IMR-90 (cell line): ENCODE results near the gene GPT2. TPM values are rescaled to one million over a fixed set of nuclear protein-coding genes. Genes with fewer than 3 reads are reported as not detected.

Experiments used
- ATAC-seq: fragments of 200-7000 bp; cut with Tn5 transposase; 2 replicates; pipeline ENCODE4 v1.9.1; 2020; ENCODE audit warnings: low read depth, mild to moderate bottlenecking, moderate library complexity
- BruUV-seq: library from RNA; stranded (reverse); fragments of 400-500 nt; replicated peaks from 2 replicates; lab custom pipeline; 2021; lab: Mats Ljungman, UMichigan
- CTCF ChIA-PET: fragments of 300-600 bp; formaldehyde crosslinking; extraction: SDS; loops from one replicate; lab custom pipeline; 2021; ENCODE audit warnings: antibody characterized with exemption; lab: Yijun Ruan, JAX
- POLR2A ChIA-PET: fragments of 300-600 bp; sonication (Branson Sonifier 250); formaldehyde crosslinking; loops from one replicate; lab custom pipeline; 2022; ENCODE audit warnings: antibody characterized with exemption; ENCODE audit not compliant: unreplicated experiment; lab: Charles Lee
- DNase-seq: peaks from one replicate; pipeline ENCODE4 v3.0.0; 2013
- H2AFZ ChIP-seq: replicated peaks from 2 replicates; pipeline ENCODE3; 2013; ENCODE audit warnings: low read length, mild to moderate bottlenecking; ENCODE audit not compliant: poor library complexity
- H2AK5ac ChIP-seq: 2 replicates; pipeline ENCODE4 v1.6.1; 2013; ENCODE audit warnings: low read depth, low read length, inconsistent platforms
- H2AK9ac ChIP-seq: replicated peaks from 2 replicates; pipeline ENCODE3; 2013; ENCODE audit warnings: mild to moderate bottlenecking, low read depth, low read length, moderate library complexity; ENCODE audit not compliant: poor library complexity
- H2BK120ac ChIP-seq: 2 replicates; pipeline ENCODE4 v1.6.1; 2013; ENCODE audit warnings: low read depth, low read length, inconsistent platforms
- H2BK15ac ChIP-seq: 3 replicates; pipeline ENCODE4 v1.6.1; 2013; ENCODE audit warnings: low read depth, low read length, inconsistent platforms
- H2BK20ac ChIP-seq: 2 replicates; pipeline ENCODE4 v1.6.1; 2013; ENCODE audit warnings: low read depth, mild to moderate bottlenecking, inconsistent platforms, low read length, moderate library complexity
- H2BK5ac ChIP-seq: 2 replicates; pipeline ENCODE4 v1.6.1; 2013; ENCODE audit warnings: mild to moderate bottlenecking, low read depth, low read length, inconsistent platforms; ENCODE audit not compliant: poor library complexity, severe bottlenecking
- H3K14ac ChIP-seq: replicated peaks from 2 replicates; pipeline ENCODE4 v1.6.1; 2013; ENCODE audit warnings: low read depth, low read length, inconsistent platforms
- H3K18ac ChIP-seq: 2 replicates; pipeline ENCODE4 v1.6.1; 2013; ENCODE audit warnings: low read depth, low read length, control low read depth
- H3K23ac ChIP-seq: 2 replicates; pipeline ENCODE4 v1.6.1; 2013; ENCODE audit warnings: low read depth, low read length, inconsistent platforms
- H3K27ac ChIP-seq: 2 replicates; pipeline ENCODE4 v1.5.1; 2013; ENCODE audit warnings: mild to moderate bottlenecking, control low read depth, low read length; ENCODE audit not compliant: insufficient read depth
- H3K27me3 ChIP-seq: 2 replicates; pipeline ENCODE4 v1.6.1; 2013; ENCODE audit warnings: low read length; ENCODE audit not compliant: control insufficient read depth, insufficient read depth
- H3K36me3 ChIP-seq: 2 replicates; pipeline ENCODE4 v1.6.1; 2013; ENCODE audit warnings: low read length, mixed read lengths; ENCODE audit not compliant: control insufficient read depth, insufficient read depth
- H3K4ac ChIP-seq: 2 replicates; pipeline ENCODE4 v1.6.1; 2013; ENCODE audit warnings: low read depth, low read length, inconsistent platforms
- H3K4me1 ChIP-seq: 2 replicates; pipeline ENCODE4 v1.6.1; 2013; ENCODE audit warnings: low read length, mixed read lengths; ENCODE audit not compliant: control insufficient read depth, insufficient read depth
- H3K4me2 ChIP-seq: 2 replicates; pipeline ENCODE4 v1.6.1; 2013; ENCODE audit warnings: low read depth, mild to moderate bottlenecking, control low read depth, low read length, moderate library complexity
- H3K4me3 ChIP-seq: 2 replicates; pipeline ENCODE4 v1.5.1; 2013; ENCODE audit warnings: low read depth, mild to moderate bottlenecking, control low read depth, low read length, moderate library complexity; ENCODE audit not compliant: insufficient read depth
- H3K56ac ChIP-seq: 2 replicates; pipeline ENCODE4 v1.6.1; 2013; ENCODE audit warnings: low read length, inconsistent platforms; ENCODE audit not compliant: insufficient read depth; ENCODE audit errors: extremely low read depth
- H3K79me1 ChIP-seq, 2 experiments: 2 replicates each; pipeline ENCODE4 v1.6.1; 2013; ENCODE audit warnings: low read length in 2 of 2, inconsistent platforms in 1 of 2, low read depth in 1 of 2
- H3K9ac ChIP-seq: 2 replicates; pipeline ENCODE4 v1.6.1; 2013; ENCODE audit warnings: low read depth, low read length, control low read depth
- H3K9me1 ChIP-seq: 2 replicates; pipeline ENCODE4 v1.6.1; 2013; ENCODE audit warnings: low read length, inconsistent platforms; ENCODE audit not compliant: insufficient read depth
- H3K9me3 ChIP-seq: 2 replicates; pipeline ENCODE4 v1.6.1; 2013; ENCODE audit warnings: low read length; ENCODE audit not compliant: control insufficient read depth, insufficient read depth
- H4K20me1 ChIP-seq: 2 replicates; pipeline ENCODE4 v1.6.1; 2013; ENCODE audit warnings: low read length, inconsistent platforms; ENCODE audit not compliant: insufficient read depth
- H4K5ac ChIP-seq: 2 replicates; pipeline ENCODE4 v1.6.1; 2013; ENCODE audit warnings: mild to moderate bottlenecking, low read depth, low read length, control low read depth
- H4K8ac ChIP-seq, 2 experiments: 2 replicates each; pipeline ENCODE4 v1.6.1; 2013; ENCODE audit warnings: low read depth in 2 of 2, low read length in 2 of 2, control low read depth in 1 of 2, inconsistent platforms in 1 of 2
- H4K91ac ChIP-seq: 2 replicates; pipeline ENCODE4 v1.6.1; 2013; ENCODE audit warnings: low read depth, low read length, inconsistent platforms; ENCODE audit not compliant: insufficient read depth
- BHLHE40 ChIP-seq: fragments of 150-350 bp; IDR thresholded peaks from 2 replicates; pipeline ENCODE4 v1.6.1; 2016; ENCODE audit warnings: mild to moderate bottlenecking, low read depth, low read length
- CEBPB ChIP-seq: IDR thresholded peaks from 2 replicates; pipeline ENCODE4 v1.6.1; 2012; ENCODE audit warnings: low read depth, low read length, improper control_type of control experiment
- CHD1 ChIP-seq: IDR thresholded peaks from 2 replicates; pipeline ENCODE4 v1.6.1; 2012; ENCODE audit warnings: low read depth, low read length, improper control_type of control experiment
- FOS ChIP-seq: fragments of 150-350 bp; IDR thresholded peaks from 2 replicates; pipeline ENCODE4 v1.6.1; 2016; ENCODE audit warnings: low read depth, low read length
- MAFK ChIP-seq: IDR thresholded peaks from 2 replicates; pipeline ENCODE4 v1.6.1; 2012; ENCODE audit warnings: low read depth, low read length, improper control_type of control experiment
- MAZ ChIP-seq: IDR thresholded peaks from 2 replicates; pipeline ENCODE4 v1.6.1; 2012; ENCODE audit warnings: low read depth, mild to moderate bottlenecking, low read length, improper control_type of control experiment, moderate library complexity, borderline replicate concordance
- MXI1 ChIP-seq: IDR thresholded peaks from 2 replicates; pipeline ENCODE4 v1.6.1; 2012; ENCODE audit warnings: low read depth, mild to moderate bottlenecking, low read length, moderate library complexity, borderline replicate concordance
- NFE2L2 ChIP-seq: fragments of 150-350 bp; IDR thresholded peaks from 2 replicates; pipeline ENCODE4 v1.6.1; 2016; ENCODE audit warnings: low read depth, mild to moderate bottlenecking, low read length
- POLR2A ChIP-seq: IDR thresholded peaks from 2 replicates; pipeline ENCODE4 v1.6.1; 2012; ENCODE audit warnings: mild to moderate bottlenecking, low read depth, low read length
- RAD21 ChIP-seq: IDR thresholded peaks from 2 replicates; pipeline ENCODE4 v1.6.1; 2012; ENCODE audit warnings: low read length, improper control_type of control experiment
- RCOR1 ChIP-seq: IDR thresholded peaks from 2 replicates; pipeline ENCODE4 v1.6.1; 2012; ENCODE audit warnings: mild to moderate bottlenecking, low read length, improper control_type of control experiment; ENCODE audit not compliant: insufficient replicate concordance
- RFX5 ChIP-seq: IDR thresholded peaks from 2 replicates; pipeline ENCODE4 v1.8.0; 2012; ENCODE audit warnings: low read depth, mild to moderate bottlenecking, low read length, moderate library complexity
- SMC3 ChIP-seq: fragments of 150-350 bp; IDR thresholded peaks from 2 replicates; pipeline ENCODE4 v1.6.1; 2016; ENCODE audit warnings: low read depth, mild to moderate bottlenecking, antibody characterized with exemption, low read length, moderate library complexity
- WGBS, 2 experiments: methylation state at CpG; one replicate each; pipeline versions ENCODE4 v1.1.5 to v1.1.7; 2013; ENCODE audit warnings: missing lambda C conversion rate in 2 of 2; ENCODE audit not compliant: insufficient read length in 1 of 2; ENCODE audit errors: extremely low coverage in 2 of 2; 5-methylcytosine and 5-hydroxymethylcytosine counted together
- dilution Hi-C: fragments of 300-500 bp; cut with HindIII; formaldehyde crosslinking; loops from one replicate; pipeline ENCODE4 v1.14.3; 2018; ENCODE audit warnings: low sequenced_read_pairs; ENCODE audit not compliant: unreplicated experiment
- in situ Hi-C: fragments of 300-500 bp; cut with MboI; formaldehyde crosslinking; loops from 3 replicates; pipeline ENCODE4 v1.14.3; 2019; ENCODE audit warnings: low sequenced_read_pairs, inconsistent platforms, mixed read lengths
- intact Hi-C: fragments of 100-400 bp; cut with micrococcal nuclease; formaldehyde crosslinking; loops from 2 replicates; pipeline ENCODE4 v1.10.0; 2022
- polyA plus RNA-seq, 3 experiments: library from polyadenylated mRNA; depleted of rRNA; stranded (reverse); fragments of >200 nt; gene quantifications; 2 replicates each; pipeline ENCODE4 v1.2.3, GENCODE V29; 2012; ENCODE audit warnings: low replicate concordance in 1 of 3
- total RNA-seq: library from RNA; depleted of rRNA; stranded (reverse); fragments of >200 nt; gene quantifications from 2 replicates; pipeline ENCODE4 v1.2.3, GENCODE V29; 2012
- TF ChIP-seq, protein P1 (sequence below): conservative IDR thresholded peaks from 2 replicates; pipeline ENCODE4 v1.5.1; 2012; ENCODE audit warnings: mild to moderate bottlenecking, low read depth, low read length, improper control_type of control experiment
- TF ChIP-seq, protein P2 (sequence below): fragments of 150-350 bp; IDR thresholded peaks from 2 replicates; pipeline ENCODE4 v1.6.1; 2017; ENCODE audit warnings: mild to moderate bottlenecking, antibody characterized with exemption, low read length, low read depth
- TF ChIP-seq, protein P3 (sequence below): fragments of 150-350 bp; IDR thresholded peaks from 2 replicates; pipeline ENCODE4 v1.6.1; 2016; ENCODE audit warnings: low read depth, mild to moderate bottlenecking, low read length, moderate library complexity, borderline replicate concordance

The GPT2 gene
- total and polyA plus RNA-seq, 2 of the 4 experiments (the other 2 are of a cell fraction): 26.4 to 31.5 TPM

DNA sequence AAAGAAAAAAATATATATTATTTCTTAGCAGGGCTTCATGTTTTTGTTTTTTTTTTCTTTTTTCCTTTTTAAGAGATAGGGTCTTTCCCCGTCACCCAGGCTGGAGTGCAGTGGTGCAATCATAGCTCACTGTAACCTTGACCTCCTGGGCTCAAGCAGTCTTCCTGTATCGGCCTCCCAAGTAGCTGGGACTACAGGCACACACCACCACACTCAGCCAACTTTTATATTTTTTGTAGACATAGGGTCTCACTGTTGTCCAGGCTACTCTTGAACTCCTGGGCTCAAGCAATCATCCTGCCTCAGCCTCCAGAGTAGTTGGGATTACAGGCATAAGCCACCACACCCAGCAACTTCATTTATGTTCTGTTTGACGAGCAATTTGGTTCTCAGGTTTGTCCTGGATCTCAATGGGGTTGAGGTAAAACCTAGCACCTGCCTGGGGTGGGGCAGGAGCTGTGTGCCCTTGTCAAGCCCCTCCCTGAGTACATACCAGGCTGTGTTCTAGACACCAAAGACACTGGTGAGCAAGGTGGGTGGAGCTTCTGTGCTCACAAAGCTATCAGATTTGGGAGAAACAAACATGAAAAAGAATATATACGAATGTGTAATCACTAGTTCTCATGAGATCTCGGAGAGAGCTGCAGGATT is 19.2 kb downstream of the GPT2 start:
- TF ChIP-seq BHLHE40 (no peak), FOS (no peak), POLR2A (no peak), NFE2L2 (no peak), CEBPB (no peak), RCOR1 (no peak), RAD21 (no peak), MAZ (no peak), MAFK (no peak), MXI1 (no peak), RFX5 (no peak), CHD1 (no peak), SMC3 (no peak)
- TF ChIP-seq, protein P1, sequence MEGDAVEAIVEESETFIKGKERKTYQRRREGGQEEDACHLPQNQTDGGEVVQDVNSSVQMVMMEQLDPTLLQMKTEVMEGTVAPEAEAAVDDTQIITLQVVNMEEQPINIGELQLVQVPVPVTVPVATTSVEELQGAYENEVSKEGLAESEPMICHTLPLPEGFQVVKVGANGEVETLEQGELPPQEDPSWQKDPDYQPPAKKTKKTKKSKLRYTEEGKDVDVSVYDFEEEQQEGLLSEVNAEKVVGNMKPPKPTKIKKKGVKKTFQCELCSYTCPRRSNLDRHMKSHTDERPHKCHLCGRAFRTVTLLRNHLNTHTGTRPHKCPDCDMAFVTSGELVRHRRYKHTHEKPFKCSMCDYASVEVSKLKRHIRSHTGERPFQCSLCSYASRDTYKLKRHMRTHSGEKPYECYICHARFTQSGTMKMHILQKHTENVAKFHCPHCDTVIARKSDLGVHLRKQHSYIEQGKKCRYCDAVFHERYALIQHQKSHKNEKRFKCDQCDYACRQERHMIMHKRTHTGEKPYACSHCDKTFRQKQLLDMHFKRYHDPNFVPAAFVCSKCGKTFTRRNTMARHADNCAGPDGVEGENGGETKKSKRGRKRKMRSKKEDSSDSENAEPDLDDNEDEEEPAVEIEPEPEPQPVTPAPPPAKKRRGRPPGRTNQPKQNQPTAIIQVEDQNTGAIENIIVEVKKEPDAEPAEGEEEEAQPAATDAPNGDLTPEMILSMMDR: no peak
- TF ChIP-seq, protein P2, sequence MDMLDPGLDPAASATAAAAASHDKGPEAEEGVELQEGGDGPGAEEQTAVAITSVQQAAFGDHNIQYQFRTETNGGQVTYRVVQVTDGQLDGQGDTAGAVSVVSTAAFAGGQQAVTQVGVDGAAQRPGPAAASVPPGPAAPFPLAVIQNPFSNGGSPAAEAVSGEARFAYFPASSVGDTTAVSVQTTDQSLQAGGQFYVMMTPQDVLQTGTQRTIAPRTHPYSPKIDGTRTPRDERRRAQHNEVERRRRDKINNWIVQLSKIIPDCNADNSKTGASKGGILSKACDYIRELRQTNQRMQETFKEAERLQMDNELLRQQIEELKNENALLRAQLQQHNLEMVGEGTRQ: no peak
- TF ChIP-seq, protein P3, sequence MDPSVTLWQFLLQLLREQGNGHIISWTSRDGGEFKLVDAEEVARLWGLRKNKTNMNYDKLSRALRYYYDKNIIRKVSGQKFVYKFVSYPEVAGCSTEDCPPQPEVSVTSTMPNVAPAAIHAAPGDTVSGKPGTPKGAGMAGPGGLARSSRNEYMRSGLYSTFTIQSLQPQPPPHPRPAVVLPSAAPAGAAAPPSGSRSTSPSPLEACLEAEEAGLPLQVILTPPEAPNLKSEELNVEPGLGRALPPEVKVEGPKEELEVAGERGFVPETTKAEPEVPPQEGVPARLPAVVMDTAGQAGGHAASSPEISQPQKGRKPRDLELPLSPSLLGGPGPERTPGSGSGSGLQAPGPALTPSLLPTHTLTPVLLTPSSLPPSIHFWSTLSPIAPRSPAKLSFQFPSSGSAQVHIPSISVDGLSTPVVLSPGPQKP: no peak
- CTCF ChIA-PET: no interaction called here

More for the DNA sequence above, 19.2 kb downstream of the GPT2 start:
- no peak overlapping the region for H3K23ac ChIP-seq
- no peak overlapping the region for H2AK5ac ChIP-seq
- H2AK9ac ChIP-seq: no peak overlapping the region
- H2BK15ac ChIP-seq: no peak overlapping the region
- ATAC-seq (no peak), DNase-seq (no peak)
- peaks cover 10 to 11% of the 10 kb centered on the region in 2 experiments; a peak in 2 of 4 replicates for H3K79me1 ChIP-seq
- no peaks in the 10 kb centered on the region for H3K27me3 ChIP-seq
- H3K56ac ChIP-seq: no peak overlapping the region
- H3K9me1 ChIP-seq: peaks cover 4% of the 10 kb centered on the region; the same call in 1 of the 2 replicates
- no peak overlapping the region for H2BK5ac ChIP-seq
- peaks cover 3% of the 10 kb centered on the region for H3K4me1 ChIP-seq
- no peak overlapping the region for H3K9ac ChIP-seq
- no peak overlapping the region for H3K14ac ChIP-seq
- no peak overlapping the region for H4K5ac ChIP-seq
- dilution Hi-C loops (no loop called here), intact Hi-C loops (no loop called here), in situ Hi-C loops (no loop called here)
- H2BK20ac ChIP-seq: no peak overlapping the region
- H3K4ac ChIP-seq: no peak overlapping the region
- no peak overlapping the region for H4K8ac ChIP-seq
- H2BK120ac ChIP-seq: no peak overlapping the region
- no peak overlapping the region for H4K91ac ChIP-seq
- H3K36me3 ChIP-seq: peaks cover 56% of the 10 kb centered on the region
- no peak overlapping the region for H2AFZ ChIP-seq
- 90% methylated on average over 2 of the region's 5 CpGs; no CpG with 5 or more reads in 1 of the 2 experiments for WGBS, 2 experiments
- no TSS peak for BruUV-seq
- H3K9me3 ChIP-seq: no peaks in the 10 kb centered on the region
- H3K4me2 ChIP-seq: no peak overlapping the region
- H3K18ac ChIP-seq: no peak overlapping the region
- no peak overlapping the region for H3K27ac ChIP-seq
- POLR2A ChIA-PET: no interaction called here
- no peak overlapping the region for H3K4me3 ChIP-seq
- peaks cover 8% of the 10 kb centered on the region; the same call in 1 of the 2 replicates for H4K20me1 ChIP-seq
